HepG2 (cell line): Measurements from ENCODE around the gene DDR1. TPM values are rescaled to one million over a fixed set of nuclear protein-coding genes. Genes with fewer than 3 reads are reported as not detected.

ENCODE experiments used
- ARHGAP35 ChIP-seq: sonication (generic); formaldehyde crosslinking; IDR thresholded peaks from 2 replicates; pipeline ENCODE4 v1.9.0; 2022; ENCODE audit warnings: mild to moderate bottlenecking, inconsistent platforms, moderate library complexity, missing genetic modification reagents, borderline replicate concordance
- GTF2F1 ChIP-seq: fragments of 150-350 bp; IDR thresholded peaks from 2 replicates; pipeline ENCODE4 v1.6.1; 2014; ENCODE audit warnings: low read length
- HMGXB4 ChIP-seq, 2 experiments: sonication (generic) in 1 of 2; formaldehyde crosslinking in 1 of 2; IDR thresholded peaks; 2 replicates each; pipeline versions ENCODE4 v1.4.0 to v1.6.1; 2018 to 2020; ENCODE audit warnings: missing genetic modification reagents in 2 of 2, borderline replicate concordance in 1 of 2, low read depth in 1 of 2, mild to moderate bottlenecking in 1 of 2, missing biosample characterization in 1 of 2
- IKZF1 ChIP-seq: fragments of 450-650 bp; IDR thresholded peaks from 2 replicates; pipeline ENCODE4 v1.7.1; 2016
- MXI1 ChIP-seq: IDR thresholded peaks from 3 replicates; pipeline ENCODE4 v1.6.1; 2012; ENCODE audit warnings: low read depth, low read length, inconsistent platforms, borderline replicate concordance
- NCOA2 ChIP-seq: sonication (generic); formaldehyde crosslinking; IDR thresholded peaks from 2 replicates; pipeline ENCODE4 v1.8.0; 2022; ENCODE audit warnings: inconsistent platforms
- PPARG ChIP-seq: conservative IDR thresholded peaks from 2 replicates; pipeline ENCODE4 v1.6.1; 2016; ENCODE audit warnings: missing biosample characterization, missing genetic modification reagents
- RXRA ChIP-seq: sonication (generic); formaldehyde crosslinking; IDR thresholded peaks from 2 replicates; pipeline ENCODE4 v1.5.1; 2020; ENCODE audit warnings: missing genetic modification reagents
- SMAD3 ChIP-seq: sonication (generic); formaldehyde crosslinking; IDR thresholded peaks from 2 replicates; pipeline ENCODE4 v1.4.0; 2020; ENCODE audit warnings: missing genetic modification reagents
- SMC3 ChIP-seq: IDR thresholded peaks from 2 replicates; pipeline ENCODE4 v1.6.1; 2011; ENCODE audit warnings: low read length, improper control_type of control experiment
- TBL1XR1 ChIP-seq: fragments of 150-350 bp; IDR thresholded peaks from 2 replicates; pipeline ENCODE4 v1.6.1; 2014; ENCODE audit warnings: borderline replicate concordance, low read length; ENCODE audit not compliant: partially characterized antibody
- ZBTB38 ChIP-seq: sonication (generic); formaldehyde crosslinking; IDR thresholded peaks from 2 replicates; pipeline ENCODE4 v1.5.1; 2020; ENCODE audit warnings: mild to moderate bottlenecking, missing genetic modification reagents
- ZBTB46 ChIP-seq: sonication (generic); formaldehyde crosslinking; IDR thresholded peaks from 2 replicates; pipeline ENCODE4 v1.4.0; 2020; ENCODE audit warnings: mild to moderate bottlenecking, missing genetic modification reagents, borderline replicate concordance
- ZFX ChIP-seq: sonication (generic); formaldehyde crosslinking; IDR thresholded peaks from 2 replicates; pipeline ENCODE4 v1.4.0; 2020; ENCODE audit warnings: mild to moderate bottlenecking, low read depth, missing genetic modification reagents, moderate library complexity
- ZNF34 ChIP-seq: sonication (generic); formaldehyde crosslinking; IDR thresholded peaks from 2 replicates; pipeline ENCODE4 v1.4.0; 2020; ENCODE audit warnings: mild to moderate bottlenecking, missing genetic modification reagents, borderline replicate concordance
- ZNF350 ChIP-seq: sonication (generic); formaldehyde crosslinking; IDR thresholded peaks from 2 replicates; pipeline ENCODE4 v1.4.0; 2020; ENCODE audit warnings: mild to moderate bottlenecking, low read depth, missing genetic modification reagents, borderline replicate concordance
- ZNF484 ChIP-seq: sonication (generic); formaldehyde crosslinking; IDR thresholded peaks from 2 replicates; pipeline ENCODE4 v1.5.1; 2020; ENCODE audit warnings: mild to moderate bottlenecking, low read depth, missing genetic modification reagents, borderline replicate concordance
- ZNF512B ChIP-seq: sonication (generic); formaldehyde crosslinking; IDR thresholded peaks from 2 replicates; pipeline ENCODE4 v1.5.1; 2020; ENCODE audit warnings: missing genetic modification reagents, mild to moderate bottlenecking, borderline replicate concordance
- ZNF609 ChIP-seq: sonication (generic); formaldehyde crosslinking; IDR thresholded peaks from 2 replicates; pipeline ENCODE4 v1.4.0; 2020; ENCODE audit warnings: mild to moderate bottlenecking, missing genetic modification reagents, borderline replicate concordance
- ZNF776 ChIP-seq: sonication (generic); formaldehyde crosslinking; IDR thresholded peaks from 2 replicates; pipeline ENCODE4 v1.4.0; 2020; ENCODE audit warnings: mild to moderate bottlenecking, missing genetic modification reagents
- polyA plus RNA-seq, 8 experiments: library from polyadenylated mRNA; depleted of rRNA in 3 of 8; stranded (reverse) in 7 of 8; unstranded in 1 of 8; fragments of >200 nt; fragmentation: Illumina TruSeq in 4 of 8; extraction: Trizol in 4 of 8; gene quantifications; 2 replicates each; pipeline versions ENCODE4 v1.2.1 to v1.2.3, GENCODE V29; 2011 to 2016; ENCODE audit warnings: low read depth in 4 of 8, missing spikeins in 1 of 8, mixed read lengths in 1 of 8; ENCODE audit not compliant: insufficient read depth in 1 of 8
- total RNA-seq, 5 experiments: library from RNA; depleted of rRNA; stranded (reverse); fragments of >200 nt; fragmentation: Illumina TruSeq; extraction: Trizol; gene quantifications; 2 replicates each; pipeline ENCODE4 v1.2.3, GENCODE V29; 2016; ENCODE audit warnings: low read depth in 1 of 5

DDR1 gene
- total and polyA plus RNA-seq, 2 of the 13 experiments (the other 11 are each of a cell fraction or from before 2014, with no cell fraction given): 16.7 to 20.2 TPM

GRCh38 chr6:30915591-30915946, 31.2 kb downstream of the DDR1 start (continued):
- TF ChIP-seq MXI1 (no peak), RXRA (CRISPR knock-in tag) (0 out of 2 replicates have a peak, but pooled peaks have one; percentile 19), ARHGAP35 (CRISPR knock-in tag) (no peak), ZNF776 (CRISPR knock-in tag) (no peak), ZNF609 (CRISPR knock-in tag) (no peak), IKZF1 (no peak), GTF2F1 (no peak), ZNF512B (CRISPR knock-in tag) (no peak), ZFX (CRISPR knock-in tag) (0 out of 2 replicates have a peak, but pooled peaks have one; percentile 26), HMGXB4 (CRISPR knock-in tag; IDR thresholded peaks at IDR 0.05; ENCODE audit: borderline replicate concordance in 1 of 2, low read depth in 1 of 2) (peak in 1 of 2 experiments; percentile 67; a peak in 2 of 4 replicates), ZBTB46 (CRISPR knock-in tag) (no peak), SMC3 (peak; percentile 70), PPARG (CRISPR knock-in tag) (no peak; the same call in 1 of the 2 replicates), ZNF350 (CRISPR knock-in tag) (no peak), TBL1XR1 (no peak), NCOA2 (CRISPR knock-in tag) (no peak), ZNF34 (CRISPR knock-in tag) (no peak), ZNF484 (CRISPR knock-in tag) (no peak), SMAD3 (no peak), ZBTB38 (CRISPR knock-in tag) (no peak)
